Vagina (tissue), 2 donors: ENCODE results near the gene C16orf87.

Experiments used
- CTCF ChIP-seq, 3 experiments: fragments of 450-650 bp in 2 of 3; fragments of 200-600 bp in 1 of 3; sonication (generic) in 1 of 3; IDR thresholded peaks; one replicate each; pipeline ENCODE4 v1.5.1; 2017 to 2019; ENCODE audit warnings: antibody characterized with exemption in 3 of 3, mild to moderate bottlenecking in 2 of 3, moderate library complexity in 2 of 3
- POLR2A ChIP-seq, 2 donors: fragments of 450-650 bp; IDR thresholded peaks; one replicate each; pipeline ENCODE4 v1.6.1; 2017; ENCODE audit warnings: antibody characterized with exemption in 2 of 2, mild to moderate bottlenecking in 2 of 2, moderate library complexity in 2 of 2
- POLR2AphosphoS5 ChIP-seq, 2 donors: sonication (generic); formaldehyde crosslinking; IDR thresholded peaks; one replicate each; pipeline ENCODE4 v1.9.0; 2017; ENCODE audit warnings: antibody characterized with exemption in 2 of 2, mild to moderate bottlenecking in 2 of 2, low read depth in 1 of 2; ENCODE audit not compliant: insufficient read depth in 1 of 2

GRCh38 chr16:46811682-46812081, 19.3 kb downstream of the C16orf87 start:
- TF ChIP-seq CTCF (IDR thresholded peaks at IDR 0.05) (no peak), POLR2AphosphoS5 (IDR thresholded peaks at IDR 0.05; ENCODE audit: insufficient read depth in 1 of 2, low read depth in 1 of 2) (no peak), POLR2A (IDR thresholded peaks at IDR 0.05) (no peak)
